Tibial nerve (tissue), 4 donors: ENCODE results near the gene HYCC1.

Experiments used
- CTCF ChIP-seq, 5 experiments: fragments of 200-600 bp in 3 of 5; fragments of 450-650 bp in 2 of 5; sonication (generic) in 3 of 5; IDR thresholded peaks; one replicate each; pipeline ENCODE4 v1.5.1; 2016 to 2019; ENCODE audit warnings: antibody characterized with exemption in 5 of 5, mild to moderate bottlenecking in 3 of 5, moderate library complexity in 2 of 5
- EP300 ChIP-seq, 2 donors: sonication (generic); formaldehyde crosslinking; IDR thresholded peaks; one replicate each; pipeline ENCODE4 v1.6.1; 2017; ENCODE audit warnings: antibody characterized with exemption in 2 of 2, mild to moderate bottlenecking in 1 of 2
- POLR2A ChIP-seq, 2 donors: fragments of 450-650 bp; IDR thresholded peaks; one replicate each; pipeline ENCODE4 v1.6.1; 2017; ENCODE audit warnings: antibody characterized with exemption in 2 of 2, mild to moderate bottlenecking in 2 of 2, moderate library complexity in 2 of 2

- no peak for TF ChIP-seq CTCF (IDR thresholded peaks at IDR 0.05)
- no peak for TF ChIP-seq EP300 (IDR thresholded peaks at IDR 0.05)
- no peak for TF ChIP-seq POLR2A (IDR thresholded peaks at IDR 0.05)
Measured at GRCh38 chr7:23027261-23027660, 13.3 kb upstream of the HYCC1 start.
